Left colon (tissue), 2 donors: Measurements from ENCODE around the gene E4F1. TPM values are rescaled to one million over a fixed set of nuclear protein-coding genes. Genes with fewer than 3 reads are reported as not detected.

Source experiments
- ATAC-seq: fragments of 200-7000 bp; cut with Tn5 transposase; one replicate; pipeline ENCODE4 v1.9.1; 2020; ENCODE audit warnings: mild to moderate bottlenecking, moderate library complexity
- DNase-seq, 2 donors: peaks; one replicate each; pipeline ENCODE4 v3.0.0-alpha.2; 2020
- intact Hi-C, 2 donors: fragments of 100-400 bp; cut with DNase I in 1 of 2; cut with micrococcal nuclease in 1 of 2; formaldehyde crosslinking; loops; one replicate each; pipeline versions ENCODE4 v1.11.2 to v1.14.0; 2022; cut with DNase I, micrococcal nuclease
- total RNA-seq, 2 donors: library from RNA; stranded (reverse); fragmentation: NEBNext Ultra II Directional; extraction: Animal tissue kit (Norgen Biotek cat#: 25700); gene quantifications; one replicate each; pipeline ENCODE4 v1.2.1, GENCODE V29; 2021
- donor health status: DM: no; HTN: no; CAD: no.
- donor health status: DM: yes; HTN: yes; CAD: no.

Gene E4F1
- total RNA-seq, 2 donors from 2014 or later, result 23.6 to 25.1 TPM

GRCh38 chr16:2204416-2205103 is 18.8 kb upstream of the E4F1 start:
- intact Hi-C loops, result no loop called here
- ATAC-seq, result no peak
- peak in 1 of 2 donors; percentile 33 for DNase-seq

GRCh38 chr16:2205104-2205966 is 18.1 kb upstream of the E4F1 start, which contains the start of gene MLST8:
MLST8 (plus strand) TSS chr16:2205454; CDS start chr16:2206086, 632 bp downstream.
- peak; percentile 81 to 87 for DNase-seq
- peak; percentile 85 for ATAC-seq
- intact Hi-C loops, result no loop called here

- peak; percentile 23 for ATAC-seq
- intact Hi-C loops, result no loop called here
- DNase-seq, result peak in 1 of 2 donors; percentile 71
Observed at GRCh38 chr16:2205967-2206313, 17.5 kb upstream of the E4F1 start.

GRCh38 chr16:2206420-2206779 is 17.0 kb upstream of the E4F1 start:
- no peak for DNase-seq
- intact Hi-C loops, result no loop called here
- no peak for ATAC-seq

- ATAC-seq (no peak), DNase-seq (no peak)
- intact Hi-C loops, result no loop called here
Observed at GRCh38 chr16:2206780-2207433, 16.5 kb upstream of the E4F1 start.

- DNase-seq, result no peak
- intact Hi-C loops, result no loop called here
- ATAC-seq, result no peak
Observed at GRCh38 chr16:2207872-2208271, 15.5 kb upstream of the E4F1 start.

GRCh38 chr16:2208308-2208707 is 15.1 kb upstream of the E4F1 start:
- DNase-seq (no peak), ATAC-seq (no peak)
- intact Hi-C loops, result no loop called here

GRCh38 chr16:2208772-2209171 is 14.6 kb upstream of the E4F1 start:
- intact Hi-C loops, result no loop called here
- ATAC-seq, result no peak
- DNase-seq, result no peak

GRCh38 chr16:2209258-2210008 is 14.0 kb upstream of the E4F1 start:
- intact Hi-C loops, result no loop called here
- ATAC-seq (no peak), DNase-seq (no peak)

- intact Hi-C loops, result no loop called here
- ATAC-seq, result no peak
- DNase-seq, result no peak
Observed at GRCh38 chr16:2210009-2210332, 13.4 kb upstream of the E4F1 start.

GRCh38 chr16:2210386-2211365 is 12.7 kb upstream of the E4F1 start, which contains the start of gene BRICD5:
BRICD5 (minus strand) TSS chr16:2210863; CDS start chr16:2210833, 30 bp downstream.
- intact Hi-C loops, result no loop called here
- no peak for DNase-seq

GRCh38 chr16:2211923-2212347 is 11.5 kb upstream of the E4F1 start:
- no peak for DNase-seq
- no peak for ATAC-seq
- intact Hi-C loops, result no loop called here

More at GRCh38 chr16:2210386-2211365, 12.7 kb upstream of the E4F1 start, which contains the start of gene BRICD5:
- ATAC-seq, result no peak

- ATAC-seq (peak; percentile 27), DNase-seq (no peak)
- intact Hi-C loops, result no loop called here
Observed at GRCh38 chr16:2212362-2213324, 10.7 kb upstream of the E4F1 start.

- ATAC-seq, result no peak
- intact Hi-C loops, result no loop called here
- no peak for DNase-seq
Observed at GRCh38 chr16:2213817-2214718, 9.3 kb upstream of the E4F1 start.

- DNase-seq (no peak), ATAC-seq (no peak)
- intact Hi-C loops, result no loop called here
Observed at GRCh38 chr16:2214719-2214968, 8.7 kb upstream of the E4F1 start, which contains the start of gene PGP. PGP (minus strand) TSS chr16:2214840; CDS start chr16:2214777, 63 bp downstream.

- intact Hi-C loops, result no loop called here
- ATAC-seq (no peak), DNase-seq (no peak)
Observed at GRCh38 chr16:2216330-2216729, 7.1 kb upstream of the E4F1 start.
